Loucy (cell line): ENCODE data around the gene RPL37.

Experiments used
- H2AFZ ChIP-seq: fragments of 200-600 bp; sonication (generic); 2 replicates; pipeline ENCODE4 v1.6.0; 2016; ENCODE audit warnings: antibody characterized with exemption, mild to moderate bottlenecking, low read length, moderate library complexity
- H3F3A ChIP-seq: fragments of 200-600 bp; 2 replicates; pipeline ENCODE4 v1.6.0; 2016; ENCODE audit warnings: antibody characterized with exemption, low read depth, mild to moderate bottlenecking
- H3K27me3 ChIP-seq: fragments of 200-600 bp; sonication (generic); 2 replicates; pipeline ENCODE4 v1.6.1; 2014; ENCODE audit warnings: low read length, mild to moderate bottlenecking; ENCODE audit not compliant: insufficient read depth, poor library complexity, severe bottlenecking
- H3K36me3 ChIP-seq: fragments of 200-600 bp; sonication (generic); 2 replicates; pipeline ENCODE4 v1.6.1; 2016; ENCODE audit warnings: low read length; ENCODE audit not compliant: insufficient read depth
- H3K4me1 ChIP-seq: fragments of 200-600 bp; sonication (generic); 2 replicates; pipeline ENCODE4 v1.5.1; 2014; ENCODE audit warnings: low read length, mild to moderate bottlenecking; ENCODE audit not compliant: insufficient read depth, poor library complexity, severe bottlenecking
- H3K4me2 ChIP-seq: fragments of 200-600 bp; sonication (generic); 2 replicates; pipeline ENCODE4 v1.6.0; 2014; ENCODE audit warnings: antibody characterized with exemption, low read length, low read depth, mild to moderate bottlenecking; ENCODE audit not compliant: poor library complexity, severe bottlenecking
- H3K4me3 ChIP-seq: fragments of 200-600 bp; sonication (generic); 2 replicates; pipeline ENCODE4 v1.5.1; 2014; ENCODE audit warnings: low read length, mild to moderate bottlenecking, mixed read lengths; ENCODE audit not compliant: poor library complexity, severe bottlenecking
- H3K79me2 ChIP-seq: fragments of 200-600 bp; sonication (generic); 2 replicates; pipeline ENCODE4 v1.6.1; 2014; ENCODE audit warnings: low read length; ENCODE audit not compliant: insufficient read depth
- H3K9ac ChIP-seq: fragments of 200-600 bp; sonication (generic); 2 replicates; pipeline ENCODE4 v1.6.0; 2014; ENCODE audit warnings: mild to moderate bottlenecking, low read depth, low read length, moderate library complexity; ENCODE audit not compliant: poor library complexity, severe bottlenecking
- H3K9me2 ChIP-seq: fragments of 200-600 bp; sonication (generic); replicated peaks from 2 replicates; pipeline ENCODE4 v1.6.1; 2016; ENCODE audit warnings: low read depth, low read length, mixed read lengths
- H3K9me3 ChIP-seq: fragments of 200-600 bp; sonication (generic); 2 replicates; pipeline ENCODE4 v1.6.1; 2014; ENCODE audit warnings: mild to moderate bottlenecking, antibody characterized with exemption, low read length, low read depth; ENCODE audit not compliant: insufficient read depth
- H4K20me1 ChIP-seq: fragments of 200-600 bp; sonication (generic); 2 replicates; pipeline ENCODE4 v1.6.0; 2014; ENCODE audit warnings: antibody characterized with exemption, low read length, mild to moderate bottlenecking; ENCODE audit not compliant: insufficient read depth, poor library complexity, severe bottlenecking
- EZH2phosphoT487 ChIP-seq: fragments of 200-600 bp; IDR thresholded peaks from 2 replicates; pipeline ENCODE4 v1.6.1; 2018; ENCODE audit warnings: antibody characterized with exemption, mild to moderate bottlenecking, moderate library complexity, borderline replicate concordance
- TF ChIP-seq, protein P1 (sequence below): fragments of 200-600 bp; sonication (generic); conservative IDR thresholded peaks from 2 replicates; pipeline ENCODE4 v1.5.1; 2014; ENCODE audit warnings: mild to moderate bottlenecking, antibody characterized with exemption, low read length

The RPL37 gene

DNA sequence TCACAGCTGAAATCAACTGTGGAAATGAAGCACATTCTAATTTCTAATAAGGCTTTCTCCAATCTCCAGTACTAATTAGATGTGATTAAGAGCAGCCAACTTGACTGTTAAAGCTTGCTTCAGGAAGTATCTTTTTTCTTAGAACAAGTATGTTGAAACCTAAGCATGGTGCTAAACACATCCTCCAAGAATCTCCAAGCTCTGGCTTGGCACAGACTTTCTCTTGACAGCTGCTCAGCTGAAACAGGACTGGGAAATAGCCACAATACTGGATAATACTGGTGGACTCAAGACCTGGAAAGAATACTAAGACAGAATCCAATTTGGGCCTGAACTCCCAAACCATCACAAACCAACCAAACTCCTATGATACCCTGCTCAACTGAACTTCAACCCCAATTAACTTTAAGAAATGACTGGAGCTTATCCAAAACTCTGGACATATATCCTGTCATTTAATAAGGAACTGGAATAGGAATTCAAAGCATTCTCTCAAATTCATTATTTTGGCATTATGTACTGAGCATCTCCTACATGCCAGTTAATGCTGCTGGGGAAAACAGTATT is 53.1 kb downstream of the RPL37 start:
- peaks cover 6% of the 10 kb centered on the region for H3K4me1 ChIP-seq
- H3K36me3 ChIP-seq = peaks cover 4% of the 10 kb centered on the region; the same call in 1 of the 2 replicates
- H3K4me2 ChIP-seq = no peak overlapping the region
- H2AFZ ChIP-seq = no peak overlapping the region
- H3K9me3 ChIP-seq = no peaks in the 10 kb centered on the region
- H3K9me2 ChIP-seq = no peaks in the 10 kb centered on the region
- peaks cover 87% of the 10 kb centered on the region for H3K79me2 ChIP-seq
- no peak overlapping the region for H3K9ac ChIP-seq
- H4K20me1 ChIP-seq = peaks cover 80% of the 10 kb centered on the region
- no peak overlapping the region for H3K4me3 ChIP-seq
- H3F3A ChIP-seq = no peaks in the 10 kb centered on the region
- no peaks in the 10 kb centered on the region for H3K27me3 ChIP-seq
- TF ChIP-seq EZH2phosphoT487 = no peak
- TF ChIP-seq, protein P1, sequence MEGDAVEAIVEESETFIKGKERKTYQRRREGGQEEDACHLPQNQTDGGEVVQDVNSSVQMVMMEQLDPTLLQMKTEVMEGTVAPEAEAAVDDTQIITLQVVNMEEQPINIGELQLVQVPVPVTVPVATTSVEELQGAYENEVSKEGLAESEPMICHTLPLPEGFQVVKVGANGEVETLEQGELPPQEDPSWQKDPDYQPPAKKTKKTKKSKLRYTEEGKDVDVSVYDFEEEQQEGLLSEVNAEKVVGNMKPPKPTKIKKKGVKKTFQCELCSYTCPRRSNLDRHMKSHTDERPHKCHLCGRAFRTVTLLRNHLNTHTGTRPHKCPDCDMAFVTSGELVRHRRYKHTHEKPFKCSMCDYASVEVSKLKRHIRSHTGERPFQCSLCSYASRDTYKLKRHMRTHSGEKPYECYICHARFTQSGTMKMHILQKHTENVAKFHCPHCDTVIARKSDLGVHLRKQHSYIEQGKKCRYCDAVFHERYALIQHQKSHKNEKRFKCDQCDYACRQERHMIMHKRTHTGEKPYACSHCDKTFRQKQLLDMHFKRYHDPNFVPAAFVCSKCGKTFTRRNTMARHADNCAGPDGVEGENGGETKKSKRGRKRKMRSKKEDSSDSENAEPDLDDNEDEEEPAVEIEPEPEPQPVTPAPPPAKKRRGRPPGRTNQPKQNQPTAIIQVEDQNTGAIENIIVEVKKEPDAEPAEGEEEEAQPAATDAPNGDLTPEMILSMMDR = no peak

DNA sequence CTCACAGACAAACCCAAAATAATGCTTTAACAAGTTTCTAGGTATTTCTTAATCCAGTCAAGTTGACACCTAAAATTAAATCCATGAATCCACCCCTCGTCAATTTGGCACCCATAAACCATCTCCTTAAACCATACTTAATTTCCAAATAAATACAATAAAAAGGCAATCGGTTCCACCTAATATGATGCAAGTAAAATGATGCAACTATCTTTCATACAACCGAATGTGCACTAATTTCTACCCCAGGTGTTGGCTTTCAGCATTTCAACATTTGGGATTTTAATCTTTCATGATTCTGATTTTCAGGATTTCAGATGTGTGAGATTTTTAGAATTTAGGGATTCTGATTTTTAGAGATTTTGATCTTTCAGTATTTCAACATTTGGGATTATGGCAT is 54.2 kb downstream of the RPL37 start:
- no peaks in the 10 kb centered on the region for H3F3A ChIP-seq
- H4K20me1 ChIP-seq = peaks cover 71% of the 10 kb centered on the region
- H3K36me3 ChIP-seq = peaks cover 10% of the 10 kb centered on the region; the same call in 1 of the 2 replicates
- no peak overlapping the region for H3K9ac ChIP-seq
- H3K27me3 ChIP-seq = no peaks in the 10 kb centered on the region
- H3K4me1 ChIP-seq = peaks cover 14% of the 10 kb centered on the region
- TF ChIP-seq, protein P1 = no peak
- TF ChIP-seq EZH2phosphoT487 = no peak
- peaks cover 76% of the 10 kb centered on the region for H3K79me2 ChIP-seq
- H3K9me2 ChIP-seq = no peaks in the 10 kb centered on the region
- no peaks in the 10 kb centered on the region for H3K9me3 ChIP-seq
- no peak overlapping the region for H3K4me2 ChIP-seq
- H3K4me3 ChIP-seq = no peak overlapping the region
- no peak overlapping the region for H2AFZ ChIP-seq

DNA sequence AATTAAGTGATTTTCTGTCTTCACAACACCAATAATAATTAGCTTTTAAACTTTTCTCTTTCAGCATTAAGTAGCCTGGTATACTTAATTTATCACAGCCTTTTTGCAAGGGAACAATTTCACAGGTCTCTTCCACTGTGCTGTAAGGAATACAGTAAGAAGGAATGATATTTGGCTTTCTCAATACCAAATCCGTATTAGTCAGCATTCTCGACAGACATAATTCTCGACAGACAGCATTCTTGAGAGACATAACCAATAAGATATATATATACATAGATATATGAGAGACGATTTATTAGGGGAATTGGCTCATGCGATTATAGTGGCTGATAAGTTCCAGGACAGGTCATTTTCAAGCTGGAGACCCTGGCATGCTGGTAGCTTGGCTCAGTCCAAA is 54.8 kb downstream of the RPL37 start:
- peaks cover 17% of the 10 kb centered on the region for H3K4me1 ChIP-seq
- H3K9ac ChIP-seq = no peak overlapping the region
- no peaks in the 10 kb centered on the region for H3K9me3 ChIP-seq
- H3K27me3 ChIP-seq = no peaks in the 10 kb centered on the region
- peaks cover 66% of the 10 kb centered on the region for H4K20me1 ChIP-seq
- TF ChIP-seq, protein P1 = no peak
- no peak for TF ChIP-seq EZH2phosphoT487
- H3K79me2 ChIP-seq = peaks cover 70% of the 10 kb centered on the region
- no peak overlapping the region for H2AFZ ChIP-seq
- peaks cover 16% of the 10 kb centered on the region for H3K36me3 ChIP-seq
- no peak overlapping the region for H3K4me2 ChIP-seq
- H3F3A ChIP-seq = no peaks in the 10 kb centered on the region
- no peaks in the 10 kb centered on the region for H3K9me2 ChIP-seq
- no peak overlapping the region for H3K4me3 ChIP-seq
